Uterus (tissue), 2 donors: ENCODE results near the gene MICAL3.

Source experiments
- CTCF ChIP-seq, 4 experiments: fragments of 200-600 bp in 2 of 4; fragments of 450-650 bp in 2 of 4; sonication (generic) in 2 of 4; IDR thresholded peaks; one replicate each; pipeline ENCODE4 v1.5.1; 2016 to 2019; ENCODE audit warnings: antibody characterized with exemption in 4 of 4, mild to moderate bottlenecking in 2 of 4, moderate library complexity in 1 of 4
- POLR2A ChIP-seq, 2 donors: fragments of 450-650 bp; IDR thresholded peaks; one replicate each; pipeline ENCODE4 v1.6.1; 2016; ENCODE audit warnings: antibody characterized with exemption in 2 of 2, mild to moderate bottlenecking in 1 of 2, moderate library complexity in 1 of 2

GRCh38 chr22:18008136-18008535, 16.2 kb downstream of the MICAL3 start:
- no peak for TF ChIP-seq CTCF (IDR thresholded peaks at IDR 0.05)
- no peak for TF ChIP-seq POLR2A (IDR thresholded peaks at IDR 0.05)
